ENCODE results near the gene PALM.

- TF ChIP-seq CTCF (IDR thresholded peaks at IDR 0.05) (no peak), POLR2A (IDR thresholded peaks at IDR 0.05) (no peak)
These were observed 13.9 kb downstream of the PALM start for GRCh38 chr19:722553-723101.

Data from suprapubic skin (tissue), 3 donors.